ENCODE measurements around the gene FAM222A.

FAM222A gene

DNA sequence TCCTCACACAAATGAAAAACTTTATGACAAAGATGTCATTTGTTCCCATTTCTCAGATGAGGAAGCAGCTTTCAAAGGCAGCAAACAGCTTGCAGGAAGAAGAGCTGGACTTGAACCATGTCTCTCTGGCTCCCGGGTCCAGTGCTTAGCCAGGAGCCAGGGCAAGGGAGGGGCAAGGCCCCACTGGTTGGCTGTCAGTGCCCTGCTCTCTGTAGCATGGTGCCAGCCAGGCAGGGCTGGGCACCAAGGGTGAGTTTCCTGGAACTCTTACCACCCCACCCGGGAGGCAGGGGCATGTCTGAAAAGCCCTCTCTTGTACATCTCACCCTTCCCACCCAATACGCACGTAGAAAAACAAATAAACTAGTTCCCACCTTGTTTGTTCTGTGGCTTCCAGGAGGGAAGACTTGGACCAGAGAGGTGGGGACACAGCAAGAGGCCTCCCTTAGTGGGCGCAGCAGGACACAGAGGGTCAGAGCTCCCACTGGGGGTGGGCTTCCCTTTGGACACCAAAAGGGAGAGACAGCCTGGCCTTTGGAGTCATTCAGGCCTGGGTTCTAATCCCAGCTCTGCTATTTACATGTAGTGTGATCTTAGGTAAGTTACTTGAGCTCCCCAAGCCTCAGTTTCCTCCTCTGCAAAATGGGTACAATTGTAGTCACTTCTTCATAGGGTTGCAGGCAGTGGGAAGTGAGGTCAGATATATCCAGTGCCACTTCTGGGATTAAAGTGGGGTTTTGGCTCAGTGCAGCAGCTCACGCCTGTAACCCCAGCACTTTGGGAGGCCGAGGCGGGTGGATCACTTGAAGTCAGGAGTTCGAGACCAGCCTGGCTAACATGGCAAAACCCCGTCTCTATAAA, 102.4 kb downstream of the FAM222A start:
- intact Hi-C loops (cut with DNase I; ENCODE audit: low total_unique reads): no loop called here
- no peak for DNase-seq

DNA sequence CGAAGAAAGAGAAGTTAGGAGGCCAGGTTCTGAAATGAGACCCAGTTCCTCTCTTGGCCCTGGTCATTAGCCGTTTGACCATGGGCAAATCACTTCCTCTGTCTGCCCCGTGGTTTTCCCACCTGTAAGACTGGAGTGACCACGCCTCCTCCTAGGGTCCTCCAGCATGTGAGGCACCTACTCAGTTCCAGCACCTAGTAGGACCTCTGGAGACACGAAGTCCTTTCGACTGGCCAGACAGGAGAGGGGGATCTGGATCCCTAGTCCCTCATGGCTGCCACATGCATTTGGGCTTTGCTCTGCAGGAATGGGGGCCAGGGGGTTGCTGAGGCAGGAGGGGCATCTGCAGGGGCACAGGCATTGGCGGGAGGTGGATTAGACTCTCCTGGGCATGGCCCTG, 103.2 kb downstream of the FAM222A start:
- peaks cover 0 to 70% of the 10 kb centered on the region in 2 donors for H3K27me3 ChIP-seq
- no peak for DNase-seq
- peaks cover 0 to 3% (median 0%) of the 10 kb centered on the region in 4 donors for H3K4me1 ChIP-seq
- TF ChIP-seq CTCF (IDR thresholded peaks at IDR 0.05): no peak
- no peaks in the 10 kb centered on the region for H3K36me3 ChIP-seq
- no peak overlapping the region for H3K27ac ChIP-seq
- H3K9me3 ChIP-seq: no peaks in the 10 kb centered on the region
- no peak overlapping the region for H3K4me3 ChIP-seq
- intact Hi-C loops (cut with DNase I; ENCODE audit: low total_unique reads): no loop called here

More for the DNA sequence above, 102.4 kb downstream of the FAM222A start:
- Histone ChIP-seq H3K27me3 (peaks cover 0 to 66% of the 10 kb centered on the region in 2 donors), H3K4me1 (no peaks in the 10 kb centered on the region), H3K27ac (no peak overlapping the region), H3K36me3 (no peaks in the 10 kb centered on the region), H3K9me3 (no peaks in the 10 kb centered on the region), H3K4me3 (no peak overlapping the region)
- no peak for TF ChIP-seq CTCF (IDR thresholded peaks at IDR 0.05)

DNA sequence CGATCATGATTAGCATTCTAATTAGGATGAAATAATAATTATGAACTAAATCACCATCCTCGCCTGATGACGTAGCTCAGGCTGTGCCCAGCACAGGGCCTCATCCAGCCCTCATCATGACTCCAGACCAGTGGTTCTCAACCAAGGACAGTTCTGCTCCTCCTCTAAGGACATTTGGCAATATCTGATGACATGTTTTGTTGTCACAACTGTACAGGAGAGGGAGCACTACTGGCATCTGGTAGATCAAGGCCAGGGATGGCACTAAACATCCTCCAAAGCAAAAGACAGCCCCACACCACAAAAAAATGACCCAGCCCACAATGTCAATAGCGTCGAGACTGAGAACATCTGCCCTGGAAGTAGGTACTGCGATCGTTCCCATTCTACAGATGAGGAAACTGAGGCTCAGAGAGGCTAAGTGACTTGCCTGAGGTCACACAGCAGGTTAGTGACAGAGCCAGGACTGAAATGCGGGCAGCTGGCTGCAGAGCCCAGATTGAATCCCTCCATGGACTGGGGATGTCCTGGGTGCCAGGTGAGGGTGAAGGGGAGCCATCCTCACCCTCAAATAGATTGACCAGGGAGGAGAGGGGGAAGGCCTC, 104.1 kb downstream of the FAM222A start:
- Histone ChIP-seq H3K4me1 (peaks cover 0 to 3% (median 0%) of the 10 kb centered on the region in 4 donors), H3K9me3 (no peaks in the 10 kb centered on the region), H3K27me3 (peaks cover 0 to 74% of the 10 kb centered on the region in 2 donors), H3K36me3 (no peaks in the 10 kb centered on the region), H3K27ac (no peak overlapping the region), H3K4me3 (no peak overlapping the region)
- DNase-seq: no peak
- intact Hi-C loops (cut with DNase I; ENCODE audit: low total_unique reads): no loop called here
- TF ChIP-seq CTCF (IDR thresholded peaks at IDR 0.05): no peak

GRCh38 chr12:109818253-109818652, 104.6 kb downstream of the FAM222A start:
- H3K4me3 ChIP-seq: no peak overlapping the region
- intact Hi-C loops (cut with DNase I; ENCODE audit: low total_unique reads): no loop called here
- H3K36me3 ChIP-seq: no peaks in the 10 kb centered on the region
- peaks cover 0 to 3% (median 0%) of the 10 kb centered on the region in 4 donors for H3K4me1 ChIP-seq
- H3K27ac ChIP-seq: no peak overlapping the region
- H3K27me3 ChIP-seq: peaks cover 0 to 74% of the 10 kb centered on the region in 2 donors
- DNase-seq: no peak
- no peaks in the 10 kb centered on the region for H3K9me3 ChIP-seq
- TF ChIP-seq CTCF (IDR thresholded peaks at IDR 0.05): no peak

DNA sequence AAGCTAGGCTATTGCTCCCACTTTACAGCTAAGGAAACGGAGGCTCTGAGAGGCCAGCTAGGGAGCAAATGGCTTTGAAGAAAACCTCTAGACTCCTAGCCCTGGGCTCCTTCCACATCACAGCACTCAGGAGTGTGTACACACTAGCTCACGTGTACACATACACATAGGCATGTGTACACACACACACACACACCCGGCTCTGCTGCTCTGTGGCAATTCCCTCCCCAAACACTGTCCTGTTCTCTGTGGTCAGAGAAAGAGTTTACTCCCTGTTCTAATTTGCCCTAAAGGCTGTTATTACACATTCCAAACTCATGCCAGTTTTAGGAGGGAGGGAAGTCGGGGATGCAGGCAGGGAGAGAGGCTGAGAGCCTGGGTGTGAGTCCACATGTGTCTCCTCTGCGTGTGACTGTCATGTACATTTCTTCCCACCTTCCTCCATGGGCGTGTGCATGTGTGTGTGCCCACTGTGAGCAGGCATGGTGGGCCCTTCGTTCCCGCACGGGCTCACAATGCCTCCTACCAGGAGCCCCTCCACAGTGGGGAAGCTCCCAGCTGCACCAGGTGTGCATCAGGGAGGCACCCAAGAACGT, 105.4 kb downstream of the FAM222A start:
- no peak for DNase-seq
- H3K36me3 ChIP-seq: no peaks in the 10 kb centered on the region
- peaks cover 0 to 71% of the 10 kb centered on the region in 2 donors for H3K27me3 ChIP-seq
- intact Hi-C loops (cut with DNase I; ENCODE audit: low total_unique reads): no loop called here
- no peak for TF ChIP-seq CTCF (IDR thresholded peaks at IDR 0.05)
- no peak overlapping the region for H3K4me3 ChIP-seq
- H3K9me3 ChIP-seq: no peaks in the 10 kb centered on the region
- peaks cover 0 to 3% (median 0%) of the 10 kb centered on the region in 4 donors for H3K4me1 ChIP-seq
- H3K27ac ChIP-seq: no peak overlapping the region
